GM21786 (cell line): ENCODE results near the gene CUL3.

Source experiments
- ATAC-seq: cut with Tn5 transposase; IDR thresholded peaks from one replicate; pipeline ENCODE4 v1.9.1; 2021; ENCODE audit not compliant: unreplicated experiment

The CUL3 gene

GRCh38 chr2:224432003-224432579 is 153.1 kb downstream of the CUL3 start:
- no peak for ATAC-seq

GRCh38 chr2:224429441-224429810 is 155.7 kb downstream of the CUL3 start:
- no peak for ATAC-seq

GRCh38 chr2:224428787-224429440 is 156.2 kb downstream of the CUL3 start:
- ATAC-seq: no peak

- ATAC-seq: no peak
Measured at GRCh38 chr2:224427471-224427870, 157.7 kb downstream of the CUL3 start.

- ATAC-seq: no peak
Measured at GRCh38 chr2:224426656-224427055, 158.5 kb downstream of the CUL3 start.

- ATAC-seq: no peak
Measured at GRCh38 chr2:224421065-224421464, 164.1 kb downstream of the CUL3 start.
